ENCODE results near the gene IGSF21.

Gene IGSF21

DNA sequence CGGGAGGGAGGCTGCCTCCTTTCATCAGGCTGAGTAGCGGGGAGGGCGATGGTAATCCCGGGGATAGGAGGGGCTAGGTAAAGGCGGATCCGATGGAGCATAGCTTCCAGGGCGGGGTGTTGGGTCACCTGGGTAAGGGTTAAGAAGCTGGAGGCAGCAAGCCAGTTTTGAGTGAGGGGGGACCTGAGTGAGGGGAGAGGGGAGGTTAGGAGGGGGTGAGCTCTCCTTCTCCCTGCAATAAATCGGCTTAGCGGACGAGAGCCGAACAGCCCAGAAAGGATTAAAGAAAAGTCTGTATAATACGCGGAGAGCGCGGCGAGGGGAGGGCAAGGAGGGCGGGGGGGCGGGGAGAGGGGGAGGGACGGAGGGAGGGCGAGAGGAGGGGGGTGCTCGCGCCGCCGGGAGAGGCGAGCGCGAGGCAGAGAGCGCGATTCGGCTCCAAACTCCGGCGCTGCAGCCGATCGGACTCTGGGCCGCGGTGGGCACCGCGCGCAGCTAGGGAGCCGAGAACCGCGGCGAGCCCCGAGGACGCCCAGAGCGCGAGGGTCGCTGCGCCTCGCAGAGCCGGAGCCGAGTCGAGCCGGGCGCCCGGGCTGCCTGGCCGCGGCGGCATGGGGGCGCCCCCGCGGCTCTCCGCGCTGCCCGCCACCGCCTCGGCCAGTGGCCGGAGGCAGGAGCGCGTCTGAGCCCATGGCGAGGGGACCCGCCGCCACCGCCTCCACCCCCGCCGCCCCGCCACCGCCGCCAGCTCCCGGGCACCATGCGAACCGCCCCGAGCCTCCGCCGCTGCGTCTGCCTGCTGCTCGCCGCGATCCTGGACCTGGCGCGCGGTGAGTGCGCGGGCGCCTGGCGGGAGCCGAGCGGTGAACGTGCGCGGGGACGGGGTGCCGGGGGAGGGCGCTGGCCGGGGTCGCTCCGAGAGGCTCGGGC, at the start of gene IGSF21:
TSS of gene IGSF21 (plus strand) at position 430 of the 930 bp plus-strand sequence. CDS start at position 761, 331 bp downstream.
- DNase-seq: no peak

- no peak for DNase-seq
Observed at GRCh38 chr1:18058206-18058921, 49.2 kb upstream of the IGSF21 start.

DNA sequence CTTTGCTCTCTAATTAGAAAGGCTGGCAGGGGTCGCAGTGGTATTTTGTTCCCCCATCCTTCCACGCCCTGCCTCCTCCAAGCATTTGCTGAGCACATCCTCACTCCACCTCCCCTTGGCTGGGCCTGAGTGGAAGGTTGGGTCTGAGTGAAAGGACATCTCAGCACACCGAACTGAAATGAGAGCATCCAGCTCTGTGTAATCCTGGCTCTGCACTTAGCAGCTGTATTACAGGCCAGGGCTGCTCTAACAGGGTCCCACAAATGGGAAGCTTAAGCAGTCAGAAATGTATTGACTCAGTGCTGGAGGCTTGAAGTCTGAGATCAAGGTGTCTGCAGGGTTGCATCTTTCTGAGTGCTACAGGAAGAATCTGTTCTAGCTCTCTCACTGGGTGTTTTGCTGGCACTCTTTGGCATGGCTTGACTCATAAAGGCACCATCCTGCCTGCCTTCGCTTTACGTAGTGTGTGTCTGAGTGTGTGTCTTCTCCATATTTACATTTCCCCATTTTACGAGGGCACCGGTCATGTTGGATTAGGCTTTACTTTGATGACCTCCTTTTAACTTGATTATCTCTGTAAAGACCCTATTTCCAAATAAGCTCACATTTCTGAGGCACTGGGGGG, 48.5 kb upstream of the IGSF21 start:
- no peak for DNase-seq

- DNase-seq: no peak
Observed at GRCh38 chr1:18060366-18060765, 47.2 kb upstream of the IGSF21 start.

DNA sequence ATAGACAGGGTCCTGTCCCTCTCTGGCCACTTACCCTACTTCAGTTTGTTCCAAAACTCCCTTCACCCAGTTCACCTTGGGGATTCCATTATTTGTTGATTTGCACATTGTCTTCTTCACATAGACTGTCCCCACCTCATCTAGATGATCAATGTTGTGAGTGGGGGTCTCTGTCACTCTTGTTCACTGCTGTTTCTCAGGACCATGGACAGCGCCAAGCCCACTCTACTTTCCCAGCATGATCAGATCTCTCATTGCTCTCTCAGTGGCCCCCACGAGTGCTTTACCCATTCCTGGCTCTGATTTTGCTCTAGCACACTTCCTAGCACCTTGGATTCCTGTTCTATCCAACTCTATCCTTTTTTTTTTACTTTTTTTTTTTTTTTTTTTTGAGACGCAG, 45.4 kb upstream of the IGSF21 start:
- no peak for DNase-seq

- DNase-seq: no peak
Observed at GRCh38 chr1:18064534-18064933, 43.1 kb upstream of the IGSF21 start.

- no peak for DNase-seq
Observed at GRCh38 chr1:18066576-18066975, 41.0 kb upstream of the IGSF21 start.

DNA sequence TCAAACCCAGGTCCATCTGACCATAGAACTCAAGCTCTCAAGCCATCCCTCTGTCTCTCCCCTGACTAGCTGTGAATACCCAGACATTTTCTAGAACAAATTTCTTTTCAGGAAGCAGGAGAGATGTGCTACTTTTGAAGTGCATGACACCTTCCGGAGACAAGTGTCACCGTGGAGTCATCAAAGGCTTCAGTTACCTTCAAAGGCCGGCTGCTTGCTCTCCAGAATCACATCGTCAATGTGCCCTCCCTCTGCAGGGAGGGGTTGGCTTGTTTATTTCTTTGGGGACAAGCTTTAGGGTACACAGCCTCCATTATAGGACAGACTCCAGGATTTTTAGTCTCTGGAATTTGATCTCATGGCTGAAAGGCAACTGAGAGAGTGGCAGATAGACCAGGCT, 37.7 kb upstream of the IGSF21 start:
- DNase-seq: no peak

DNA sequence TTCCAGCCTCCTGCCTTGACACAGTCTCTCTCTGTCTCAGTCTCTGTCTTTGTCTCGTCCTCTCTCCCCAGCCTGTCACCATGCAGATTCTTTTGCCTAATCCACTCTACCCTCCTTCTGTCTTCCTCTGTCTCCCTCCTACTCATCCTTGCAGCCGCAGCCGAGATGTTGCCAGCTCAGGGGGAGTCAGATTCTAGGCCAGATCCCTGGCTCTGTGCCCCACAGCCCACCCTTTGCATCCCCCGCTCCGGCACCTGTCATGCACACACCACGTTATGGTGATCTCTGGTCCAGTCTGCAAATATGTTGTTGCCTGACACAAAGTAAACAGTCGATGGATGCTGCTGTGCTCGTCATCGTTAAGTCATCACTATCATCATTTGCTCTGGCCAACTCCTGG, 35.5 kb upstream of the IGSF21 start:
- DNase-seq: no peak

- no peak for DNase-seq
Observed at GRCh38 chr1:18073066-18073642, 34.4 kb upstream of the IGSF21 start.

DNA sequence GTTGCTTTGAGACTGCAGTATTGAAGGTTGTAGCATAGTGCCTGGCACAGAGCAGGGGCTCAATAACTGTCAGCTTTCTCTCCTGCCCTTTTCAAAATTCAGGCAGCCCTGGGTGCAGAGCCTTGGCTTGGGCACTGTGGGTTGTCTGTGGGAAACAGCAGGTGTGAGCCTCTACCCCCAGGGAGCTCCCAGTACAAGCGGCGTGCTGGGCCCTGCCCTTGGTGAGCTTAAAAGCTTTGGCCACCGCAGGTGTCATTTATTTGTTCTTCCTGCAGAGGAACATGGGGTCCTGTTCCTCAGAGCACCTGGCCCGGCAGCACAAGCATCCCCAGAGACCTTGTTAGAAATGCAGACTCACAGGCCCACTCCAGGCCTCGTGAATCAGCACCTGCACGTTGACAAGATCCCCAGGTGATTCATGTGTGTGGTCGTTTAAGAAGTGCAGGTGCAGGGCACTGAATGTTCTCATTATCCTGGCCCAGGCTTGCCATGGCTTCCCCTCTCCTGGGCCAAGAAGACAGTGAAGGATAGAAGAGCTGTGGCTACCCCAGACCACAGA, 29.9 kb upstream of the IGSF21 start:
- DNase-seq: no peak

GRCh38 chr1:18079941-18080735, 27.5 kb upstream of the IGSF21 start:
- no peak for DNase-seq

DNA sequence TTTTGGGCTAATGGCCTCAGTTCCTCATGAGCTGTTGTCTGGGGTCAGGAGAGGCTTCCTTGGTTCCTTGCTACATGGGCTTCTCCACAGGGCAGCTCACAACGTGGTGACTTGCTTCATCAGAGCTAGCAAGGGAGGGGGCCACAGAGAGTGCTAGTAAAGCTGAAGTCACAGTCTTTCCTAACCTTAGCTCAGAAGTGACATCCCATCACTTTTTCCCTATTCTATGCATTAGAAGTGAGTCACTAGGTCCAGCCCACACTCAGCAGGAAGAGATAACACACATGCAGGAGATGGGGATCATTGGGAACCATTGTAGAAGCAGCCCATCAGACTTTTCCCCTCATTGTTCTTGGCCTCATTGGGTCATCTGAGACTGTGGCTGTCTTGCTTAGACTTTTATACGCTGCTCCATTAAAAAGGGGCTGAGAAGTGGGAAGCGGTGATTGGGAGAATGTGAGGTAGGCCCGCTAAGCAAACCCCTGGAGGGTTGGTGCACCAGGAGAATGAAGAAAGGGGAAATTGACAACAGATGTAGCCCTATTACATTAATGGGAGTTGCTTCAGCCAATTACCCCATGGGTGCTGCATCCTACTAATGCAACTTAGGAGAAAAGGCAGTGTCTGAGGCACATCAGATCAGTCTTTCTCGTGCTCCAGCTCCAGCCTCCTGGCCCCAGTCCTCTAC, 22.1 kb upstream of the IGSF21 start:
- DNase-seq: no peak

- DNase-seq: no peak
Observed at GRCh38 chr1:18088077-18088594, 19.5 kb upstream of the IGSF21 start.

GRCh38 chr1:18089488-18089887, 18.1 kb upstream of the IGSF21 start:
- no peak for DNase-seq

- DNase-seq: no peak
Observed at GRCh38 chr1:18090636-18091035, 17.0 kb upstream of the IGSF21 start.

DNA sequence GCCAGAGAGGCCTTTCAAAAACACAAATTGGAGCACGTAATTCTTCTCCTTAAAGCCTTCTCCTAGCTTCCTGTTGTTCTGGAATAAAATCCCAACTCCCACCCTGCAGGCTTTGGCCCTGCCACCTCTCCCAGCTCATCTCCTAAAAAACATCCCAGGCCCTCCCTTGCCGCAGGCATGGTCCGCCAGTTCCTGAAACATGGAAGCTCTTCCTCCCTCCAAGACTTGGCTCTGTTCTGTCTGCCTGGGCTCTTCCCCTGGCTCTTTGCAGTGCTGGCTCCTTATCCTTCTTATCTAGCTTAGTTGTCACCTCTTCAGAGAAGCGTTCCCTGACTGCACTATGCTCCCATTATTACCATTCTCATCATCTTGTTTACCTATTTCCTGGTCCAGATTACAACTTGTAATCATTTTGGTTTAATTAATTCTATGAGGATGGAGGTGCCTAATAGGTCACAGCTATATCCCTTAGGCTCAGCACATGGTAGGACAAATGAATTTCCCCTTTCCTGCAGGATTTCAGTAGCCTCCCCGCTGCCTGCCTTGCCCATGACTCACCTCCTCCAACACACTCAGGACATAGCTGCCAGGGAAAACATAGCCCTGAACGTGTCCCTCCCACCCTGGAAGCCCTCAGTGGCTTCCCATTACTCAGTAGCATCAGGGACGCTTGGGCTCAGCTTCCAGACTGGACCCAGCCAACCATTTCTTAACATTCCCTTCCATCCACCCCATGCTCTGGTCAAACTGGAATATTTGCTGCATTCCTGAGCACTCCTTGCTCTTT, 15.7 kb upstream of the IGSF21 start:
- no peak for DNase-seq

GRCh38 chr1:18093193-18093592, 14.4 kb upstream of the IGSF21 start:
- DNase-seq: no peak

DNA sequence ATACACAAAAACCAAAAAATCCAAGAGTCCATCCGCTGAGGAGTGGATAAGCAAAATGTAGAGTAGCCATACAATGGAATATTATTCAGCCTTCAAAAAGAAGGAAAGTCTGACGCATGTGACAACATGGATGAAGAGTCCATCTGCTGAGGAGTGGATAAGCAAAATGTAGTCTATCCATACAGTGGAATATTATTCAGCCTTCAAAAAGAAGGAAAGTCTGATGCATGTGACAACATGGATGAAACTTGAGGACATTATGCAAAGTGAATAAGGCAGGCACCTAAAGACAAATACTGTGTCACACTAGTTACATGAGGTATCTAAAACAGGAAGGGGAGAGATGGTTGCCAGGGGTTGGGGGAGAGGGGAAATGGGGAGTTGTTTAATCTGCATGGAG, 14.0 kb upstream of the IGSF21 start:
- no peak for DNase-seq

DNA sequence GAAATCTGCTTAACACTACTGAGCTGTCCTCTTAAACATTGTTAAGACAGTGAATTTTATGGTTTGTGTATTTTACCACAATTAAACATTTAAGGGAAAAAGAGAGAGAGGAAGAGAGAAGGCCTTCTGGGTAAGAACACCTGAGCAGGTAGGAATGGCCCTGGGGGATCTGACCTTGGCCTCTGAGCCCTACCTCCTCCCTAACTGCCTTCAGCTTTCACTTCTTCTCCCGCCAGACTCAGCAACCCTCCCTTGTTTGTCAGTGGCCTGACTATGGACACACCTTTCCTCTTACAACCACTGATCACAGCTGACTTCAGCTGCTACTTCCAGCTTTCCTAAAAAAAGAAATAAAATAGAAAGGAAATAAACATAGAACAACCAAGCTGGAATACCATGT, 13.5 kb upstream of the IGSF21 start:
- DNase-seq: no peak

All from suppressor macrophage treated with lipopolysaccharide for 4 hours (primary cell).